ENCODE data around the gene SUGT1.

DNA sequence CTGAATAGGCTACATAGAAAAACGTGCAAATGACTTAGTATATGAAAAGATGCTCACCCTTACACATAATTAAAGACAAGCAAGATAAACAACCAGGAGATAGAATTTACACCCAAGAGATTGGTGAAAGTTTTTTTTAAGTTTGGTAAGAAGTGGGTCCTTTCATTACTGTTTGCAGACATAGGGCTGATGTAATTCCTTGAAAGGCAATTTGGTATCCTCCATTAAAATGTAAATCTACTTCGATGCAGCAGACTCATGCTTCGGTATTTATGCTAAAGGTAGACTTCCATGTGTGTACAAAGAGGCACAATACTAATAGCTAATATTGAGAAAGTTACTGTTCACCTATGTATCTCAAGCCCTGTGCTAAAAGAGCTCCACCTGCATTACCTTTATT is 53.4 kb downstream of the SUGT1 start:
- TF ChIP-seq, protein P1, sequence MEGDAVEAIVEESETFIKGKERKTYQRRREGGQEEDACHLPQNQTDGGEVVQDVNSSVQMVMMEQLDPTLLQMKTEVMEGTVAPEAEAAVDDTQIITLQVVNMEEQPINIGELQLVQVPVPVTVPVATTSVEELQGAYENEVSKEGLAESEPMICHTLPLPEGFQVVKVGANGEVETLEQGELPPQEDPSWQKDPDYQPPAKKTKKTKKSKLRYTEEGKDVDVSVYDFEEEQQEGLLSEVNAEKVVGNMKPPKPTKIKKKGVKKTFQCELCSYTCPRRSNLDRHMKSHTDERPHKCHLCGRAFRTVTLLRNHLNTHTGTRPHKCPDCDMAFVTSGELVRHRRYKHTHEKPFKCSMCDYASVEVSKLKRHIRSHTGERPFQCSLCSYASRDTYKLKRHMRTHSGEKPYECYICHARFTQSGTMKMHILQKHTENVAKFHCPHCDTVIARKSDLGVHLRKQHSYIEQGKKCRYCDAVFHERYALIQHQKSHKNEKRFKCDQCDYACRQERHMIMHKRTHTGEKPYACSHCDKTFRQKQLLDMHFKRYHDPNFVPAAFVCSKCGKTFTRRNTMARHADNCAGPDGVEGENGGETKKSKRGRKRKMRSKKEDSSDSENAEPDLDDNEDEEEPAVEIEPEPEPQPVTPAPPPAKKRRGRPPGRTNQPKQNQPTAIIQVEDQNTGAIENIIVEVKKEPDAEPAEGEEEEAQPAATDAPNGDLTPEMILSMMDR (IDR thresholded peaks at IDR 0.05): no peak
- TF ChIP-seq POLR2A (IDR thresholded peaks at IDR 0.05): no peak
